Kidney (tissue), 14 donors: Measurements from ENCODE around the gene CACNB2. TPM values are rescaled to one million over a fixed set of nuclear protein-coding genes. Genes with fewer than 3 reads are reported as not detected.
"Not testable (repeated sequence)": the region's sequence is repeated elsewhere in the genome, so short reads cannot be mapped to it uniquely, and the experiment has no call there.

ENCODE experiments used
- DNase-seq, 5 donors: peaks; one replicate each; pipeline ENCODE4 v3.0.0-alpha.2; 2013 to 2020
- FAIRE-seq: peaks from 2 replicates; lab custom pipeline; 2012; peaks lifted over from hg19 to GRCh38; lab: Jason Lieb, UNC
- H3K27ac ChIP-seq, 2 donors: one replicate each; pipeline ENCODE4 v1.7.0; 2013; ENCODE audit warnings: low read depth in 2 of 2, low read length in 2 of 2, inconsistent platforms in 1 of 2
- H3K27me3 ChIP-seq: one replicate; pipeline ENCODE4 v1.7.1; 2013; ENCODE audit warnings: low read length, inconsistent platforms; ENCODE audit not compliant: control insufficient read depth, insufficient read depth
- H3K36me3 ChIP-seq, 3 donors: one replicate each; pipeline versions ENCODE4 v1.7.0 to v1.7.1; 2013; ENCODE audit warnings: low read length in 3 of 3, control low read depth in 1 of 3, inconsistent platforms in 1 of 3; ENCODE audit not compliant: insufficient read depth in 3 of 3, control insufficient read depth in 2 of 3
- H3K4me1 ChIP-seq, 3 donors: one replicate each; pipeline versions ENCODE4 v1.7.0 to v1.7.1; 2013; ENCODE audit warnings: low read length in 3 of 3, inconsistent platforms in 1 of 3, low read depth in 1 of 3; ENCODE audit not compliant: control insufficient read depth in 2 of 3, insufficient read depth in 2 of 3
- H3K4me3 ChIP-seq, 3 donors: one replicate each; pipeline versions ENCODE4 v1.7.0 to v1.8.1; 2013; ENCODE audit warnings: low read length in 3 of 3, control low read depth in 1 of 3, inconsistent platforms in 1 of 3
- H3K9ac ChIP-seq, 3 donors: one replicate each; pipeline versions ENCODE4 v1.7.0 to v1.7.1; 2013; ENCODE audit warnings: low read length in 3 of 3, control low read depth in 1 of 3, inconsistent platforms in 1 of 3
- H3K9me3 ChIP-seq, 3 donors: one replicate each; pipeline versions ENCODE4 v1.7.0 to v1.7.1; 2013; ENCODE audit warnings: low read length in 3 of 3, control low read depth in 1 of 3, inconsistent platforms in 1 of 3; ENCODE audit not compliant: control insufficient read depth in 2 of 3, insufficient read depth in 1 of 3
- CTCF ChIP-seq: IDR thresholded peaks from 3 replicates; pipeline ENCODE4 v1.5.1; 2012; ENCODE audit warnings: mild to moderate bottlenecking, moderate library complexity, borderline replicate concordance; ENCODE audit not compliant: insufficient read depth; ENCODE audit errors: extremely low read depth
- intact Hi-C: fragments of 100-400 bp; cut with DNase I; formaldehyde crosslinking; loops from one replicate; pipeline ENCODE4 v1.11.1; 2022
- polyA plus RNA-seq: library from polyadenylated mRNA; stranded (reverse); fragments of 350-450 nt; fragmentation: Illumina TruSeq; extraction: RNeasy Lipid Tissue Mini Kit (QIAGEN cat#74804); gene quantifications from one replicate; pipeline ENCODE4 v1.2.3, GENCODE V29; 2014; ENCODE audit warnings: low read depth, low replicate concordance; ENCODE audit not compliant: insufficient read depth
- total RNA-seq: library from RNA; stranded (reverse); fragmentation: NEBNext Ultra II Directional; extraction: Animal tissue kit (Norgen Biotek cat#: 25700); gene quantifications from one replicate; pipeline ENCODE4 v1.2.1, GENCODE V29; 2021
- donor health status: control.
- donor health status: control.
- donor health status: control.
- donor health status: control.
- donor health status: control.
- donor health status: DM: yes; HTN: yes; CAD: no.
- donor health status: Normal renal cell carcinoma (clear cell type).

Gene CACNB2
- total and polyA plus RNA-seq, 2 donors from 2014 or later = 2.8 TPM

GRCh38 chr10:18179891-18180290 is 39.7 kb downstream of the CACNB2 start:
- Histone ChIP-seq H3K27me3 (no peaks in the 10 kb centered on the region), H3K4me1 (peaks cover 0 to 2% (median 0%) of the 10 kb centered on the region in 3 donors), H3K9ac (no peak overlapping the region), H3K9me3 (no peaks in the 10 kb centered on the region), H3K36me3 (no peaks in the 10 kb centered on the region), H3K4me3 (no peak overlapping the region), H3K27ac (no peak overlapping the region)
- TF ChIP-seq CTCF = no peak
- intact Hi-C loops = no loop called here
- DNase-seq (peak in 1 of 5 donors; percentile 56), FAIRE-seq (no peak)

- H3K4me1 ChIP-seq, intact Hi-C loops, FAIRE-seq, H3K36me3 ChIP-seq, H3K4me3 ChIP-seq, DNase-seq, H3K9ac ChIP-seq, H3K27me3 ChIP-seq, H3K27ac ChIP-seq, H3K9me3 ChIP-seq: not testable (repeated sequence)
These were observed 41.2 kb downstream of the CACNB2 start for GRCh38 chr10:18181382-18181781.

- Histone ChIP-seq H3K4me3 (no peak overlapping the region), H3K27ac (no peak overlapping the region), H3K27me3 (no peaks in the 10 kb centered on the region), H3K36me3 (no peaks in the 10 kb centered on the region), H3K4me1 (no peaks in the 10 kb centered on the region), H3K9me3 (no peaks in the 10 kb centered on the region), H3K9ac (no peak overlapping the region)
- intact Hi-C loops = no loop called here
- no peak for DNase-seq
- FAIRE-seq = no peak
- no peak for TF ChIP-seq CTCF
These were observed 45.4 kb downstream of the CACNB2 start for GRCh38 chr10:18185621-18186020.

- no peaks in the 10 kb centered on the region for H3K9me3 ChIP-seq
- no peak for TF ChIP-seq CTCF
- DNase-seq (no peak), FAIRE-seq (no peak)
- H3K9ac ChIP-seq = no peak overlapping the region
- H3K4me3 ChIP-seq = no peak overlapping the region
- no peaks in the 10 kb centered on the region for H3K4me1 ChIP-seq
- intact Hi-C loops = no loop called here
- no peak overlapping the region for H3K27ac ChIP-seq
- no peaks in the 10 kb centered on the region for H3K36me3 ChIP-seq
- no peaks in the 10 kb centered on the region for H3K27me3 ChIP-seq
These were observed 50.6 kb downstream of the CACNB2 start for GRCh38 chr10:18190840-18191239.
